Fibroblast of skin of left biceps (primary cell): ENCODE results near the gene ZIC2.

Experiments
- DNase-seq, 2 experiments: peaks; one replicate each; pipeline ENCODE4 v3.0.0-alpha.2; 2013; ENCODE audit warnings: low read depth in 2 of 2

Gene ZIC2

DNA sequence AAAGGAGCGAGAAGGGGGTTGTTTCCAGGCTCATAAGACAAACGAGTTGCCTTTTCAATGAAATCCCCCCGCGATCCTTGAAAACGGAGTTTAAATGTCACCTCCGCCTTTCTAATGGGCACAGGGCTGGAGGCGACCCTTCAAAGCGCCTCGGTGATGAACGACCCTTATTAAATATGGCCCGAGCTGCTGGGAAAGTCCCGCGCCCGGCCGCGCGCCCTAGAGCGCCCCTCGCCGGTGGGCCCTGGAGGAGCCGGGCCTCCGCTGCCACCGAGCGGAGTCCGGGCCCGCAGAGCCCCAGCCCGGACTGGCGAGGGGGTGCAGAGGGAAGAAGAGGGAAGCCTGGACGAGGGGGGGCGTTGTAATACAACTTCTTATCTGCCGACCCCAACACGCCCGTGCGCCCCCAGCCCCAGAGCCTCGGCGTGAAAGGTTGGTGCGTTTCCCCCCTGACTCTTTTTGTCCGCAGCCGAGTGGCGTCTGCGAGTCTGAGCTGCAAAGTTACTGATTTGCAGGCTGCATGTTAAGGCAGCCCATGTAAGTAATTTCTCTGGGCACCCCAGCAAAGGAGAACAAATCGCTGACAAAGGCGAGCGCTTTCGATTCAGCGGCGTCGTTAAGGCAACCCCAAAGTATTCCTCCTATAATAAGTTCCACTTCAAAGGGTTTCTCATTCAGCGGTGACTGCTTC is 21.9 kb upstream of the ZIC2 start:
- no peak for DNase-seq

DNA sequence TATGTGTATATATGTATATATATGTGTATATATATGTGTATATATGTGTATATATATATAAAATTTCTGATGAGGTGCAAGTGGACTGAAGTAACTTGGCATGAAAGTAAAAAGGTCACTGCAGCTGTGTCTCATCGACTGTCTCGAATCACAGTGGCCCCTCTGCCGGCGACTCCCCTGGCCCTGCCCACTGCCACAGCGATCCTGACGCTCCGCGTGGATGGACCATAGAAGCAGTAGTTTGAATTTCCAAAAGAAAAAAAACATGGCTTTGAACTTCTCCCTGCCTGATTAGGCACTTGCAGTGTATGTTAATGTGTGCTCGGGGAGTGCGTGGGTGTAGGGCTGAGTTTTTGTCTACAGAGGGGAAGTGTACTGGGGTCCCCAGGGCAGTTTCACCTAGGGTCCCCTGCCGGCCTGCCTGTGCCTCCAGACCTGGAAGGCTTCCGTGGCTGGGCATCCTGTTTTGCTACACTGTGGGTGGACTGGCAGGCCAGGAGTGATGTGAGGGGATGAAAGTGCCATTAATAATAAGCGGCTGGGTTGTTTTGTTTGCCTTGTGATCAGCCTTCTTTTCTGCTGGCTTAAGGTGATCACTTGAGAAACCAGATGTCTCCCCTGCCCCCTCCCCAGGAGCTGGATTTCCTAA is 20.8 kb upstream of the ZIC2 start:
- no peak for DNase-seq

DNA sequence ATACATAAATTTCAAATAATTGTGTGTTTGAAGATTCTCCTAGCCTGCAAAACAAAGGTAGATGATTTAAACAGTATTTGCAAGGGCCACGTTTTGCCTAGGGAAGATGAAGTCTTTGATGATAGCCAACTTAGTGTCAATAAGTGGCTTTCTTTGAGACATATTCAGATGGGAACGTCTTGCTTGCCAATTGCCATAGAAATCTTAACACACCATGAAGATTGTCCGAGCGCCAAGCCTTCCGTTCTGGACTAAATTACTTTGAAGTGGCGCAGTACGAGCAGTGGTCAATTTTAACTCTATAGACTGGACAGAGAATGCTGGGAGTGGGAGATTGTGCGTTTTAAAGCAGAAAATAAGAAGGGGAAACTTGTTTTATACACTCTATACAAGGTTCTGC is 19.9 kb upstream of the ZIC2 start:
- DNase-seq = no peak

DNA sequence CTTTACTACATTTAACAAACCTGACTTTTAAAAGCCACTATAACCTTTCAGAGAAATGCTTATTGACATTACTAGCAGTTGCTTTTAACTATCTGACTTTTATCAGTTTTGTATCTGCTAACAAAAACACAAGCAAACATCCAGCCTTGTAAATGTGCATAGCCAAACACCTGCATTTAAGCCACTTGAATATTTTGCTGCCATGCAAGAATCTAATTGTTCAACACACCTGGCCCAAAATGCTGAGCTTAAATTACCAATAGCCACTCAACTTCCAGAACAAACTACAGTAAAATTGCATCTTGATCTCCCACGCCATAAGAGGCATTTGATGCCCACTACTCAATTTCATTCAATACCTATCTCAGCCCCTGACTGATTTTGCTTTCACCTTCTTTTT is 19.3 kb upstream of the ZIC2 start:
- DNase-seq = no peak

DNA sequence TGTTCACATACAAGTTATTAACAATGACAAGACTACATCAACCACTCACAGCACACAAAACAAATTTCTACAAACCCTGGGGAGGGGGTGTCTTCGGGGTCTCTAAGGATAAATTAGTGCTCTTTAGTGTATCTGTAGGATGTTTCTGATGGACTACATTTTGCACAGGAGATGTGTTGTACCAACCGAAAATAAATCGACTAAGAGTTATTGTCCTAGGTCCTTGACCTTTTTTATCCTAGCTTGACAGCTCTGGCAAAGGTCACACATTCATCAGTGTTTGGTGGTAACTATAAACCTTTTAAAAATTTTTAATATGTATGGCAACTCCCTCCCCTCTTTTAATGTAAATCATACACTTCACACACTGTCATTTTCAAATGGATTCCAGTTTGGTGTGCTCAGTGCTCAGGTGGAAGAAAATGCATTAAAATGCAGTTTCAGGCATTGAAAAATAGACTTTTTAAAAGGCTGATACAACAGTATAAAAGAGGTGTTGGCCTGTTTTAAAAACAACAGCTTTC is 17.7 kb upstream of the ZIC2 start:
- no peak for DNase-seq

DNA sequence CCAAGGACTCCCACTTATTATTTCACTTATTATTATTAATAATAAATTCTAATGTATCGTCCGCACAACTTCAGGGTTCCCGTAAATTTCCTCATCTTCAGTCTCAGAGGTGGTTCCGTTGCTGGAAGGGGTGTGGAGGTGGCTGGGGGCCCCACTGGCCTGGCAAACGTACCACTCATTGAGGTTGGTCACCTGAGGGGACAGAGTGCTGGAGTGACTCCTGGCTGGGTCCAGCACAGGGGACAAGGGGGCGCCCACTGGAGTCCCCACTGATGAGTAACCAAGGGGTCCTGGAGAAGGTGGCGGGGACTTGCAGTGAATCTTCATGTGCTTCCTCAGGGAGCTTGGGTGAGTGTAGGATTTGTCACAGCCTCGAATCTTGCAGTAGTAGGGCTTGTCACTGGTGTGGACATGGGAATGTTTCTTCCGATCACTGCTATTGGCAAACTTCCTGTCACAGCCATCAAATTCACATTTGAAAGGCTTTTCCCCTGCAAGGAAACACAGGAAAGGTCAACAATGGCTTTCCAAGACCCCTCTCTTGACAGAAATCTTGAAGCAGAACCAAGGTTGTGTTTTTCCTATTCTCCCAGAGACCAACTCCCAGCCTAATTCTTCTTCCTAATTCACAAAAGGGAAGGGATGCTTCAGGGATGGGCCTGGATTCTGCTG is 16.1 kb upstream of the ZIC2 start:
- no peak for DNase-seq

DNA sequence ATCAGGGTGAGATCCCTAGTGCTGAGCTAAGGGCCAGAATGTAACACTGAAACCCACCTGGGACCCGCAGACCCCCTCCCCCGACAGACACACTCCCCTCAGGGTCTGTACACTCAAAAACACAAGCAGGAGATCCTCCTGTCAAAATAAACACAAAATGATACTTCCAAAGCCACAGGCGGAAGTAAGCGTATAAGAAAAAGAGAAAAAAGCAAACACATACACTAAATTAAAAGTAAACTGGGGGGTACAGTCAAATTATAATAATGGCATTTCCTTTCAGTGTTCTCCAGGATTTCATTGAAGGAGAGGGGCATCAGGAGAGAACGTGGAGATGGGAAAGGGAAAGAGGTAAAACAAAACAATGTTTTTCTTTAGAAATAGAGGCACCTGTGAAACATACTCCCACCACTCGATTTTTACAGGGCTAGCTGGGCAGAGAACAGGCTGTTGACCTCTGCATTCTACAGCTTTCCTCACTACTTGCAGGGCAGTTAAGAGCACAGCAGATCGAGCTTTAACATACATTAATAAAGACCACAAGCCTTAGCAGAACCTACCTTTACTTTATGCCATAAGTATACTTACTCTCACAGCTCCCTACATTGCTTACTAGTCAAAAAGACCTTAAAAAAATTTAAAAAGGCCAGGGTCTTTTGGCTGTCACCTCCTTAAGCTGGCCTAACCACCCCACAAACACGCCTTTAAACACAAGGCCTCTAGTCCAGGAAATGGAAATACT is 15.3 kb upstream of the ZIC2 start:
- no peak for DNase-seq

DNA sequence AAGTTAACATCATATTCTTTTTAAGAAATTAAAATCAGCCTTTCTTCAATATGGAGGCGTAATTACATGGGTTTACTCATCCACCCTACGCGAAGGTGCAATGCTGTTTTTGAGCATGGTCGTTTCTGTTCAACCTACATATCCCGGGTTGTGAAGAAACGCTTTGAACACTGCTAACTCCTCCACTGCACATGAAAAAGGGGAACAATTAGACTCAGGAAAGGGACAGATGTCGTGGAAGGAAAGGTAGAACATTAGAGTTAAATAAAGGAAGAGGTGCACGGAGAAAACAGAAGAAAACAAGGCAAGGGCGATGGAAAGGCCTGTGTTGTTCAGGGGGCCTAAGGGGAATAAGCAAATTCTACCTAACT is 14.1 kb upstream of the ZIC2 start:
- DNase-seq = no peak

DNA sequence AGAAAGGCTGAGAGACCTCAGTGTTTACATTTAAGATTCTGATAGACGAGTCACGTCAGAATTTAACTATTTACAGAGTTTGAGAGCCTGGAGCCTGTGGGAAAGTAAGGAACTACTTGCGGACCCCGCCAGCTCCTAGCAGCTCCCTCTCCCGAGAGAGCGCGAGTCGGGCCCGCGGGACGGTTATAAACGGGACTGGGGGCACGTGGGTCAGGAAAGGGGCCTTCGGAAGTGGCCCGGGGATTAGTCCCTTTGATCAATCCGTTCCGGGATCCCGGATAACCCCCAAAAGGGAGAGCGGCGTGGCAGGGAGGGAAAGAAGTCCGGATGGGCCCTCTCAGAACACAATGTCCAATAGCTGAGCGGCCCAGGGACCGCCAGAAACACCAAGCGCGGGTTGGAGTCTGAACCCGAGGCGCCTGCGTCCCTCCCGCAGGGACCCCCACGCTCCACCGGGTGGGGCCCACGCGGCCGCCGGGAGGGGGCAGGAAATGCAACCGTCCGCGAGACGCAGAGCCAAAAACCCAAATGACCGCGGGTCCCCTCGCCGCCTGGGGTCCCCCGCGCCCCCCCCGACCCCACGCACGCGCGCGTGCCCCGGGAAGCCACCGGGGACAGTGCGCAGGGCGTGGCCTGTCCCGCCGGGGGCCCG is 13.6 kb upstream of the ZIC2 start:
- DNase-seq = no peak

DNA sequence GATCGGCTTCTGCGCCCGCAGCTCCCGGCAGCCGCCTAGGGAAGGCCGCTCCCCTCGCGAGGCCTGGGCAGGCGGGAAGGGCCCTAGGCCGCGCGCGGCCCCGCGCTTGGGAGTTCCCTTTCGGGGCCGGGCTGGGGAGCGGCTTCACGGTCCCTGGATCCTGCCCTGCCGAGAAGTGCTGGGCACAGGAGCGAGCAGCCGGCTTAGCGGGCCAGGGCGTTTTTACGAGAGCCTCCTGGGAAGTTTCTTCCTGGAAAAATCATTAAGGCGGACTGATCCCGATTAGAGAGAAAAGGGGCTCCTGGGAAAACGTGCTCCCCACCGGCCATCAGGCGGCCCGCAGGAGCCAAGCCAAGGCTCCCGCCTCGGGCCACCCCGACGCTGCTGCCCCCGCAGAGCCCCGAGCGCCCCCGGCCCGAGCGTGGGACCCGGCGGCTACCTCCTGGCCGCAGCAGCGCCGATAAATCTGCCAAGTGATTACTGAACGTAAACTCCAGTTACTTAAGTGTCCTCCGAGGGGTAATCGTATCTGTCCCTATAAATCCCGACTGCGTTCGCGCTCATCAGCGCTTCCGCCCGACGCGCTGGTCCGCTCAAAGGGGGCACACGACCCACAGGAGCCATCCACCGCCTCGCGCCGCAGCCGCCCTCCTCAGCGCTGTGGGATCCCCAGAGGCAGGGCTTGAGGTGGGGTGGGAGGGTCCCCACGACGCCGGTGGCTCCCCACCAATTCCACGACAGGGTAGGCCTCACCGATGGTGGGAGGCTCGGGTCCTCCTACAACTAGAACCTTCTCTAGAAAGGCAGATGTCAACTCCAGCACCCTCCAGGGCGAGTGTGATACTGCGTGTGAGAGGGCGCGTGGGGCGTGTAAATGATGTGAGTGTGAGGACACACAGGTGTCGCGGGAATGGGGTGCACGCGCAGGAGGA is 12.8 kb upstream of the ZIC2 start:
- no peak for DNase-seq

DNA sequence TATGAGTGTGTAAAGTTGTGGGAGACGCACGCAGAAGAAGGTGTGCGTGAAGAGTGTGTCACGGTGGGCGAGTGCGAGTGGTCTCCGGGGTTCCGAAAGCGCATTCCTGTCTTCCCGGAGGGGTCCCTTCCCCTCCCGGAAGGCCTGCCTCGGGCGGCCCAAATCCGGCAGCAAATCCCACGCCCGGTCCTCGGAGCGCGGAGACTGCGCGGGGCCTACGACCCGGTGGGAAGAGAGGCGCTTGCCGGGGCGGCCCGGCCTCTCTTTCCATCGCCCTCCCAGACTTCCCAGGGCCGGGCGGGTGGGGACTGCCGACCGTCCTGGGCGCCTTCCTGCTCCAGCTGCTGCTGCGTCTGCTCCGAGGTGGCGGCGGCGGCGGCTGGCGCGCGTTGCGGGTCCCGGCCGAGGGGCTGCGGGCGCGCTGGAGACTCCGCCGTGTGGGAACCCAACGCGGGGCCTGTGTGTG is 12.1 kb upstream of the ZIC2 start:
- DNase-seq = no peak

DNA sequence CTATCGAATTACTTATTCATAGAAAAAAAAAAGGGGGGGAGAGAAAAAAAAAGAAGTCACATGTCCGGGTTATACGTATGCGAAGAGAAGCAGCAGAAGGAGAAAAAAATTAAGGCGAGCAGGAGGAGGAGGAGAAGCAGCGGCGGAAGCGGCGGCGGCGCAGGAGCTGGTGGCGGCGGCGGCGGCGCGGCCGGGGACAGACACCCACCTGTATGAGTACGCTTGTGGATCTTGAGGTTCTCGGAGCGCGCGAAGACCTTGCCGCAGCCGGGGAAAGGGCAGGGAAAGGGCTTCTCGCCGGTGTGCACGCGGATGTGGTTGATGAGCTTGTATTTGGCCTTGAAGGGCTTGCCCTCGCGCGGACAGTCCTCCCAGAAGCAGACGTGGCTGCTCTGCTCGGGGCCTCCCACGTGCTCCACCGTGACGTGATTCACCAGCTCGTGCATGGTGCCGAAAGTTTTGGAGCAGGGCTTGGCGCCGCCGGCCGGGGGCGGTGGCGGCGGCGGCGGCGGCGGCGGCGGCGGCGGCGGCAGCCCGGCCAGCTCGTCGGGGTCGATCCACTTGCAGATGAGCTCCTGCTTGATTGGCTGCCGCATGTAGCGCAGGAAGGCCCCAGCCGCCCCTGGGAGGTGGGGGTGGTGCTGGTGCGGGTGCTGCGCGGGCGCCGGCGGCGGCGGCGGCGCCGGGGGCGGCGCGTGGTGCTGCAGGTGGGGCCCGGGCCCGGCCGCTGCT is 11.5 kb upstream of the ZIC2 start:
- DNase-seq = no peak

DNA sequence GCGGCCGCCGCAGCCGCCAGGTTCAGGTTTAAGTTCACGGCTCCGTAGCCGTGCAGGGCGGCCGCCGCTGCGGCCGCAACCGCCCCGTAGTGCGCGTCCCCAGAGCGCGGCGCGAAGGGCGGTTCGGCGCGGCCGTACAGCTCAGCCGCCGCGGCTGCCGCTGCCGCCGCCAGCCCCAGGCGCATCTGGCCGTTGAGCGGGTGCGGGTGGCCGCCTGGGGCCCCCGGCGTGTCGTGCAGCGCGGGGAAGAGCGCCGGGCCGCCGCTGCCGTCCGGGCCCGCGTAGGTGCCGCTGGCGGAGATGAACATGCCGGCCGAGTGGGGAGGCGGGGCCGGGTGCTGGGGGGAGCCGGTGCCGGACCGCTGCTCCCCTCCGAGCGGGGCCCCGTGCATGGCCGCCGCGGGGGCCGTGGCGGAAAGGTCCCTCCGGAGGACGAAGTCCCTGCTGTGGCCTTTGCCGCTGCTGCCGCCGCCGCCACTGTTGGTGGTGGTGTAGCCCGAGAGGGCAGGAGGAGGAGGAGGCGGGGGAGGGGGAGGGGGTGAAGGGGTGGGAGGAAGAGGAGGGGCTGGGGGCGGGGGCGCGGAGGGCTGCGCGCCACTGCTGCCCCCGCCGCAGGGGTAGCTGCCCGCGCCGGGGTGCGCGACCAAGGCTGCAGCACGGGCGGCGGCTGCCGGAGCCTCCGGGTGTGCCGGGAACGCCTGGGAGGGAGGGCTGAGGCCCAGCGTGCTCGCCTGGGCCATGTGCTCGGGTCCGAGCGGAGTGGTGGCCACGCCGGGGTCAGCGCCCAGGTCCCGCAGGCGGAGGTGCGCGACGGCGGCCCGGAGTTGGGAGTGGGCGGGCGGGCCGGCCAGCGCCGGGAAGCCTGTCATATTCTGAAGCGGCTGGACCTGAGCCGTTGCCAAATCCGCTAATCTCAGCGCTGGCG is 10.7 kb upstream of the ZIC2 start:
- no peak for DNase-seq

DNA sequence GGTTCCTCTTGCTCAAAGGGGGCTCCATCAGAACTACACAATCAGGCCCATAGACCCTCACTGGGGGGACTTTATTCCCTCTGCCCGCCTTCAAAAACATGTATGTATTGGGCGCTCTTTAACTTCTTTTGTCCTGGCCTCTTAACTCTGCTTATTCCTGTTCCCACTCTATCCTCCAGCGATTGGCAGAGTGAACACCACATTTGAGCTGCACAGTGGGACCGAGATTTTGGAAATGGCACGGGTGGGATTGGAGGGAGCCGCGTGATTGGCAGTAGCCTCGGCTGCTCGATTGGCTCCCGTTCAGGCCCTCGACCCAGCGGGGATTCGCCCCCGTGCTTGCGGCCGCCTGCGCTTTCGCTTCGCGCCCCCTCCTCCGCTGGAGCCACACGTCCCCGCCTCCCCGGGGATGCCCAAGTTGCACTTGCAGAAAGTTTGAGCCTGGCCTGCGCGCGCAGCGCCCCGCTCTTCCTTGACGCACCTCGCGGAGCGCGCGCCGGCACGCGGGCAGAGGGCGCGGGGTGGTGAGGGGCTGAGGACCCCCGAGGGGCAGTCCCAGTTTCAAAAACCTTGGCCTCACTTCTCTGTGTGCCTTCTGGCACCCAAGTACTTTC is 9.9 kb upstream of the ZIC2 start, which contains the start of gene ZIC5:
Gene ZIC5 (minus strand): TSS at position 192 of the 614 bp plus-strand sequence. CDS start 164 bp downstream, at position 28.
- no peak for DNase-seq

DNA sequence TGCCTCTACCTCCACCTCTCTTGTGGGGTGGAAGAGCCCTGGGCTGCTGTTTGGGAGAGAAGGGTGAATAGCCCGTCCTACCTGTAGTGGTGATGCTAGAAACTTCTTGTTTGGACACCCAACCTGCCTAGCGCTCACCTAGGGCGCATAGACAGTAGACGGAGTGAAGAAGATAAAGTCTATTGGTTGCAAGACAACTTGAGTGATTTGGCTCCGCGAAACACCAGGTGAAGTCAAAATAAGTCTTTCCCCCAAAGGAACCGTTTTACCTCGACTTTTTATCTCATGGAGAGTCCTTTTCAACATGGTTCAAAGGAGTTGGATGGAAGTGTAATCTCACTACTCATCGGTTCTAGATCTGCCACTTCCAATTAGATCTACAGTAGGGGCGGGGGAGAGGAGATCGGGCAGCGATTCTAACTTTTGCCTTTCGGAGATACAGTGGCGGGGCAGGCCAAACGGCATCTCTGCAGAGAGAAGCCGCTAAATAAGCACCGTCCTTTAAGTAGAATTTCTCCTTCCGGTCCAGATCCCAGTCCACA is 9.3 kb upstream of the ZIC2 start:
- no peak for DNase-seq

DNA sequence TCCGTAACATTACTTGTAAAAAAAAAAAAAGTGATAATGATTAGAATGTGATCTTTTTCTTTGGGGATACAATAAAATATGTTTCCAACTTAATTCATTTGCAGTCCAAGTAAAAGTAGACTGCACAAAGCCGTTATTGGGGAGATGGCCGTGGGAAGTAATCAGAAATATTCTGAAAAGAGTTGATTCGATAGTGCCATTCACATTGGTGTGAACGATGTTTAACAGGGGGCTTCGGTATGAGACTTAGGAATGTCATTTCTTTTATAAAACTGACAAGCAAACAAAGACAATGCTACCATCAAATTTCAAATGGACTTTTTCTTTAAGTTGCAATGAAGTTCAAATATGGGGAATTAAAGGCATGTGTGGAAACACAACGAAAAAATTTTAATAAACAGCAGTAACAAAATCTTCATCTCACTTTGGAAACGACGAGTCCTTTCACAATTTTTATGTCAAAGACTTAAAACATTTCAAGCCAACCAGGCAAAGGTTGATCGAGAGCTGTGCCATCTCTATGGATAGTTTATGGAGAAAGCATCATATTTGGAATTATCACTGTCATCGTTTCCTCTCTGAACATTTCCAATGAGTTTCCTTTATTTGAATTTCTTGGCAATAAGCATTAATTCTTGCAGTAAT is 8.3 kb upstream of the ZIC2 start:
- DNase-seq = no peak

DNA sequence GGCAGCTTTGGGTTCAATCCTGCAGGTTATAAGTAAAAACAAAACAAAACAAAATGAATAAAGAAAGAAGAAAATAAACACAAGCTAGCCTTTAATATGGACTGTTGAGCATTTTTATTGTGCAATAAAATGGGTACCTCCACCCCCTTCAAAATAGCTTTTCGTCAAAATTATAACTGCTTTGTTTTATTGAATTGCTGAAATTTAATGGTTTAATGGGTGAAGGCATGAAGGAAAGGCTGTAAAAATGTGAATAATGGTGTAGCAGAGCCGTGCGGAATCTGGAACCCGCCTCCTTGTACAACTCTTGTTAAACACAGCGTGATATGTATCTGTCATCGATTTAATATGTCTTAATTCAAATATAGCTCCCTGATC is 7.8 kb upstream of the ZIC2 start:
- DNase-seq = no peak
